ENCODE measurements around the gene COX5B.
"Not testable (repeated sequence)": the region's sequence is repeated elsewhere in the genome, so short reads cannot be mapped to it uniquely, and the experiment has no call there.

Gene COX5B

DNA sequence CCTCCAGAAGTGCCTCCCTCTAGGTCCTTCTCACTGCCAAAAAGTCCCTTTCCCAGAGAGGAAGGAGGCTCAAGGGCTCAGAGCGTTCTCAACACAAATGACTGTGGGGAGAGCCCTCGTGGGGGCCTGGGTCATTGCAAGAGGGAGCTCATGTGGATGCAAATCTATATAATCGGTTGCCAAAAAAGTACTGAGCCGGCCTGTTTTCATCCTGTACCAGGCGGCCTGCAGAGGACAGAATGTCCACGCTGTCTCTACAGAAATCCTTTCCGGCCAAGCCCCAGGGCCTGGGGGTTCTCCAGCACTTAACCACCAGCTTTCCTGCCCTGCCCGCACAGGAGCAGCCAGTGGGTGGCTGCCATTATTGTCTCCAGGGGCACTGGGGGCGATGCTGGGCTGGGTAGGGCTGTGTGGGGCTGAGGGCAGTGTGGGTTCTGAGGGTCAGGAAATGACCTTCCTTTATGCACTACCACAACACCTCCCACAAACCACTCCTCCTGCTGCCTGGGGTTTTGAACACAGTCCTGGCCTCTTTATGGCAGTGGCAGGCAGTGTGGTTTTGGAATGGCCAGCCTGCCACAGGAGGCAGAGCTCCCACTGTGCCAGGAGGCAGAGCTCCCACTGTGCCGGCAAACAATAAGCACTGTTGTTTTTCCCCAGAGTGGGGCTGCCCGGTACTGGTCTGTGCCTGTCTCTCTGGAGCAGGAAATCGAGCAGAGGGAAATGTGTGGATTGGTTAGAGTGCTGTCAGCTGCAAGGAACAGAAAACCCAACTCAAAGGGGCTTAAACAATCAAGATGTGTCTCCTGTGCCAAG, 40.1 kb upstream of the COX5B start:
- H2AK5ac ChIP-seq (ENCODE audit: low read length); H2BK12ac ChIP-seq (ENCODE audit: low read length); H4K8ac ChIP-seq (ENCODE audit: low read depth, low read length); H2BK120ac ChIP-seq (ENCODE audit: insufficient read depth, low read length, poor library complexity); H2AFZ ChIP-seq (ENCODE audit: insufficient read depth, low read length, poor library complexity); H2BK5ac ChIP-seq (ENCODE audit: low read depth, low read length, poor library complexity); H3K23ac ChIP-seq (ENCODE audit: low read length); H3K4me3 ChIP-seq (ENCODE audit: low read depth, low read length); DNase-seq; H3K4ac ChIP-seq (ENCODE audit: low read depth, low read length); H4K12ac ChIP-seq (ENCODE audit: low read depth, low read length); H3K18ac ChIP-seq (ENCODE audit: low read length); H3K27ac ChIP-seq (ENCODE audit: low read depth, low read length); H3K9me3 ChIP-seq (ENCODE audit: insufficient read depth, low read depth, low read length); H3K36me3 ChIP-seq (ENCODE audit: control insufficient read depth in 1 of 2, insufficient read depth in 2 of 2, low read length in 2 of 2); H3K14ac ChIP-seq (ENCODE audit: low read length); H3K79me1 ChIP-seq (ENCODE audit: low read length); H3K27me3 ChIP-seq (ENCODE audit: insufficient read depth, low read length); H4K91ac ChIP-seq (ENCODE audit: low read depth, low read length); H3K79me2 ChIP-seq (ENCODE audit: control insufficient read depth, insufficient read depth, low read length, poor library complexity); H3K9ac ChIP-seq (ENCODE audit: low read length); H3K4me2 ChIP-seq (ENCODE audit: low read length); H3K4me1 ChIP-seq (ENCODE audit: control insufficient read depth in 1 of 2, insufficient read depth in 2 of 2, low read length in 2 of 2): not testable (repeated sequence)
- no CpG with 5 or more reads among the region's 12 CpGs for WGBS (ENCODE audit: extremely low coverage, insufficient coverage, insufficient read length)

DNA sequence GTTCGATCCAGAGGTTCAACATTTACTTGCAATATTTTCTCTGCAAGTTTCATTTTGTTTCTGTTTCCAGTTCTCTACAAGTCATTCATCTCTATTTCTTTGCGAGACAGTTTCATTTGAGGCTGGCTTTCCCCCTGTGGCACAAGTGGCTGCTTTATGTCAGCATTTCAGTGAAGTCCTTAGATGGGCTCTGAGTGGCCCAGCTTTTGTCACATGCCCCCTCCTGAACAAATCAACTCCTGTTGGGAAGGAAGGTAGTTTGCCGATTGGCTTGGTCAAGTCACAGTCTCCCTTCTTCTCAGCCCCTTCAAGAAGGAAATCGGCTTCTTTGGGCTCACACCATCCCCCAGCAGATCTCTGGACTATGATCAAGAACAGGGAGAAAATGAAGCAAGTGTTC, 37.1 kb upstream of the COX5B start:
- H3K23ac ChIP-seq (ENCODE audit: low read length); H3K79me1 ChIP-seq (ENCODE audit: low read length); H3K9ac ChIP-seq (ENCODE audit: low read length); H3K27ac ChIP-seq (ENCODE audit: low read depth, low read length); H2AK5ac ChIP-seq (ENCODE audit: low read length); H2BK5ac ChIP-seq (ENCODE audit: low read depth, low read length, poor library complexity); H3K4ac ChIP-seq (ENCODE audit: low read depth, low read length); H3K4me2 ChIP-seq (ENCODE audit: low read length); H3K14ac ChIP-seq (ENCODE audit: low read length); H2AFZ ChIP-seq (ENCODE audit: insufficient read depth, low read length, poor library complexity); DNase-seq; H3K79me2 ChIP-seq (ENCODE audit: control insufficient read depth, insufficient read depth, low read length, poor library complexity); H3K4me3 ChIP-seq (ENCODE audit: low read depth, low read length); H3K9me3 ChIP-seq (ENCODE audit: insufficient read depth, low read depth, low read length); H4K12ac ChIP-seq (ENCODE audit: low read depth, low read length); H4K8ac ChIP-seq (ENCODE audit: low read depth, low read length); H3K36me3 ChIP-seq (ENCODE audit: control insufficient read depth in 1 of 2, insufficient read depth in 2 of 2, low read length in 2 of 2); H3K27me3 ChIP-seq (ENCODE audit: insufficient read depth, low read length); H3K18ac ChIP-seq (ENCODE audit: low read length); H2BK120ac ChIP-seq (ENCODE audit: insufficient read depth, low read length, poor library complexity); H2BK12ac ChIP-seq (ENCODE audit: low read length); H4K91ac ChIP-seq (ENCODE audit: low read depth, low read length); H3K4me1 ChIP-seq (ENCODE audit: control insufficient read depth in 1 of 2, insufficient read depth in 2 of 2, low read length in 2 of 2): not testable (repeated sequence)
- WGBS (ENCODE audit: extremely low coverage, insufficient coverage, insufficient read length), result no CpG with 5 or more reads among the region's 4 CpGs

DNA sequence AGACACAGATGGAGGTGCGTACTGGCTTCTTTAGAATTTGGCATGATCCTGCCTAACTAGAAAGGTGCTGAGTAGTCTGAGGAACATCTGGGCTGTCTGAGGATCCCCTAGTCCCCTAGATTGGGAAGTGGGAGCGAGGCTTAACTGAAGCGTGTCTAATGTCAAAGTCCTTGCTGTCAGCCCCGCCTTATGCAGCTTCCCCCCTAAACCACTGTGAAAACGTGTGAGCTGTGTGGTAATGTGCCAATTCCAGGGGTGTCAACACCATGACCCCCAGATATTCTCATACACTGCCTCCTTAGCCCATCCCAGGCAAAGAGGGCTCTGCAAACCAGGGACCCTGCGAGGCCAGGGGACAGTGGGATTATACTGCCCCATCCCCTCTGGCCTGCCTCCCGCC, 34.0 kb upstream of the COX5B start:
- H3K4me1 ChIP-seq (ENCODE audit: control insufficient read depth in 1 of 2, insufficient read depth in 2 of 2, low read length in 2 of 2); H4K12ac ChIP-seq (ENCODE audit: low read depth, low read length); H3K9ac ChIP-seq (ENCODE audit: low read length); H3K9me3 ChIP-seq (ENCODE audit: insufficient read depth, low read depth, low read length); H3K27me3 ChIP-seq (ENCODE audit: insufficient read depth, low read length); H3K27ac ChIP-seq (ENCODE audit: low read depth, low read length); H2AFZ ChIP-seq (ENCODE audit: insufficient read depth, low read length, poor library complexity); H2BK5ac ChIP-seq (ENCODE audit: low read depth, low read length, poor library complexity); H3K14ac ChIP-seq (ENCODE audit: low read length); H3K79me2 ChIP-seq (ENCODE audit: control insufficient read depth, insufficient read depth, low read length, poor library complexity); H3K4ac ChIP-seq (ENCODE audit: low read depth, low read length); DNase-seq; H3K18ac ChIP-seq (ENCODE audit: low read length); H3K79me1 ChIP-seq (ENCODE audit: low read length); H2AK5ac ChIP-seq (ENCODE audit: low read length); H3K36me3 ChIP-seq (ENCODE audit: control insufficient read depth in 1 of 2, insufficient read depth in 2 of 2, low read length in 2 of 2); H3K4me3 ChIP-seq (ENCODE audit: low read depth, low read length); H4K8ac ChIP-seq (ENCODE audit: low read depth, low read length); H4K91ac ChIP-seq (ENCODE audit: low read depth, low read length); H2BK120ac ChIP-seq (ENCODE audit: insufficient read depth, low read length, poor library complexity); H2BK12ac ChIP-seq (ENCODE audit: low read length); H3K23ac ChIP-seq (ENCODE audit: low read length); H3K4me2 ChIP-seq (ENCODE audit: low read length): not testable (repeated sequence)
- WGBS (ENCODE audit: extremely low coverage, insufficient coverage, insufficient read length), result no CpG with 5 or more reads among the region's 7 CpGs

DNA sequence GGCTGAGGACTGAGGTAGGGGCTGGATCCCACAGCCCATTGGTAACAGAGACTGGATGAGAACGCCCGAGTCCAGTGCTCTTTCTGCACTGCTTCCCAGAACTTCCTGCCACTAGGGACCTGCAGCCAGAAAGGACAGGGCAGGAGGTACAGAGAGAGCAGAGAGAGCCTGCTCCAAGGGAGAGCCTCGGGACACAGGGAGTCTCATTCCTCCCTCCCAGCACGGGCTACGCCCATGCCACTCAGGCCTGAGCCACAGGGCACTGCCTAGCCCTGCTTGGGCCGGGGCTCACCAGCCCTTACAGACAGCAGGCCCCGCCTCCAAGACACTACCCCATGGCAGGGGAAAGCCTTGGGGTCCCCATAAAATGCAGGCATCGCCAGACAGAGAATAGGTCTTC, 30.1 kb upstream of the COX5B start:
- not testable (repeated sequence) for H2BK12ac ChIP-seq (ENCODE audit: low read length); H3K36me3 ChIP-seq (ENCODE audit: control insufficient read depth in 1 of 2, insufficient read depth in 2 of 2, low read length in 2 of 2); H4K8ac ChIP-seq (ENCODE audit: low read depth, low read length); H3K79me1 ChIP-seq (ENCODE audit: low read length); H3K79me2 ChIP-seq (ENCODE audit: control insufficient read depth, insufficient read depth, low read length, poor library complexity); H2AFZ ChIP-seq (ENCODE audit: insufficient read depth, low read length, poor library complexity); H3K4me2 ChIP-seq (ENCODE audit: low read length); DNase-seq; H3K4me1 ChIP-seq (ENCODE audit: control insufficient read depth in 1 of 2, insufficient read depth in 2 of 2, low read length in 2 of 2); H3K27me3 ChIP-seq (ENCODE audit: insufficient read depth, low read length); H2BK120ac ChIP-seq (ENCODE audit: insufficient read depth, low read length, poor library complexity); H3K9me3 ChIP-seq (ENCODE audit: insufficient read depth, low read depth, low read length); H3K14ac ChIP-seq (ENCODE audit: low read length); H4K91ac ChIP-seq (ENCODE audit: low read depth, low read length); H3K4ac ChIP-seq (ENCODE audit: low read depth, low read length); H3K27ac ChIP-seq (ENCODE audit: low read depth, low read length); H3K4me3 ChIP-seq (ENCODE audit: low read depth, low read length); H3K18ac ChIP-seq (ENCODE audit: low read length); H2AK5ac ChIP-seq (ENCODE audit: low read length); H4K12ac ChIP-seq (ENCODE audit: low read depth, low read length); H3K9ac ChIP-seq (ENCODE audit: low read length); H2BK5ac ChIP-seq (ENCODE audit: low read depth, low read length, poor library complexity); H3K23ac ChIP-seq (ENCODE audit: low read length)
- WGBS (ENCODE audit: extremely low coverage, insufficient coverage, insufficient read length), result no CpG with 5 or more reads among the region's 8 CpGs

Data from trophoblast cell (in vitro differentiated cells and primary cell).